Raji (cell line): ENCODE data around the gene LRRC8D.

ENCODE experiments used
- POLR2A ChIP-seq: IDR thresholded peaks from 2 replicates; pipeline ENCODE4 v1.6.1; 2011; ENCODE audit warnings: low read depth, low read length, control low read depth; ENCODE audit not compliant: insufficient read depth

LRRC8D gene

GRCh38 chr1:89905395-89906058 lies 84.7 kb downstream of the LRRC8D start:
- TF ChIP-seq POLR2A: no peak

- no peak for TF ChIP-seq POLR2A
Observed at GRCh38 chr1:89906088-89906487, 85.3 kb downstream of the LRRC8D start.

GRCh38 chr1:89907727-89908212 lies 86.9 kb downstream of the LRRC8D start:
- TF ChIP-seq POLR2A: no peak

GRCh38 chr1:89908273-89908671 lies 87.4 kb downstream of the LRRC8D start:
- no peak for TF ChIP-seq POLR2A

- no peak for TF ChIP-seq POLR2A
Observed at GRCh38 chr1:89908672-89909436, 88.0 kb downstream of the LRRC8D start.

GRCh38 chr1:89910268-89910667 lies 89.4 kb downstream of the LRRC8D start:
- no peak for TF ChIP-seq POLR2A

- TF ChIP-seq POLR2A: no peak
Observed at GRCh38 chr1:89910780-89911179, 89.9 kb downstream of the LRRC8D start.

GRCh38 chr1:89911191-89911991 lies 90.6 kb downstream of the LRRC8D start:
- no peak for TF ChIP-seq POLR2A

GRCh38 chr1:89912073-89912472 lies 91.2 kb downstream of the LRRC8D start:
- TF ChIP-seq POLR2A: no peak

- TF ChIP-seq POLR2A: no peak
Observed at GRCh38 chr1:89913353-89914095, 92.7 kb downstream of the LRRC8D start.

- TF ChIP-seq POLR2A: no peak
Observed at GRCh38 chr1:89917353-89917752, 96.5 kb downstream of the LRRC8D start.

GRCh38 chr1:89918127-89918793 lies 97.4 kb downstream of the LRRC8D start:
- TF ChIP-seq POLR2A: no peak

- TF ChIP-seq POLR2A: no peak
Observed at GRCh38 chr1:89918794-89919155, 97.9 kb downstream of the LRRC8D start.

- no peak for TF ChIP-seq POLR2A
Observed at GRCh38 chr1:89919174-89919573, 98.3 kb downstream of the LRRC8D start.

GRCh38 chr1:89922911-89923310 lies 102.1 kb downstream of the LRRC8D start:
- no peak for TF ChIP-seq POLR2A

GRCh38 chr1:89923517-89923916 lies 102.7 kb downstream of the LRRC8D start:
- no peak for TF ChIP-seq POLR2A
